Left lobe of liver (tissue), 2 donors: ENCODE results near the gene RBM39. TPM values are rescaled to one million over a fixed set of nuclear protein-coding genes. Genes with fewer than 3 reads are reported as not detected.
A peak's percentile ranks its signal among the peaks of the same experiment; 100 is the strongest.
"Not testable (repeated sequence)": the region's sequence is repeated elsewhere in the genome, so short reads cannot be mapped to it uniquely, and the experiment has no call there.

Experiments
- ATAC-seq: fragments of 200-7000 bp; cut with Tn5 transposase; one replicate; pipeline ENCODE4 v1.9.1; 2020; ENCODE audit warnings: mild to moderate bottlenecking, moderate library complexity
- DNase-seq: peaks from one replicate; pipeline ENCODE4 v3.0.0-alpha.2; 2020; ENCODE audit warnings: low spot score
- total RNA-seq: library from RNA; stranded (reverse); gene quantifications from one replicate; pipeline ENCODE4 v1.2.1, GENCODE V29; 2021
- donor health status: DM: no; HTN: no; CAD: no; lungs with moderate emphysema.
- donor health status: DM: no; HTN: yes; CAD: no.

The RBM39 gene
- total RNA-seq, 1 donor from 2014 or later, result 102 TPM

DNA sequence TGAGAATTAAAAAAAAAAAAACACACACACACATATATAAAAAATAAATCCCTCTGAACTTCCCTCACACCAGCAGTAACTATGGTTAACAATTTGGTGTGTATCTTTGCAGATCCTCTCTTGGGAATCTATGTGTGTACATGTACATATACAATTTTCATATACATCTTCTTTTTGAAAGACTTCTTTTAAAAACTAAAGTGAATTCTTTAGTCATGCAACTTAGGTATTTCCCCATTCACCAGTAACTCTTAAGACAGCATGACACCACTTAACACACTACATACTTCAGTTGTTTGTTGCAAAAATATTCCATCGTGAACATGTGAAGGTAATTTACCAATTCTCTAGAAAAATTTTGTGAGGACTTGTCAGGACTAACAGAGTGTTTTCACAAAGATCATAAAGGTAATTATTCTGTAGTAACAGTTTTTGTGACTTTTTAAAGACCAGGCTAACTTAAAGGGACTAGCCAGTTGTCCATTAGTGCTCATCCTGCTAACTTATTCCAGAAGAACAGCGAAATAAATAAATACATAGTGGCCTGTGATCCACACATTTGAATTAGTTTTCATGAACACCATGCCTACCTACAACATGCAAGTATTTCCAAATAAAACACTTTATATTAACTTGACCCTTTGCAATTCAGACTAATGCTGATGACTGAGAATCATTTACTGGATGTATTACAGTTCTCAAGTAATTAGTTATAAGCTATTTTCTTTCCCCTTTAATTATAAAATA, 12.1 kb downstream of the RBM39 start:
- no peak for DNase-seq
- ATAC-seq, result no peak

DNA sequence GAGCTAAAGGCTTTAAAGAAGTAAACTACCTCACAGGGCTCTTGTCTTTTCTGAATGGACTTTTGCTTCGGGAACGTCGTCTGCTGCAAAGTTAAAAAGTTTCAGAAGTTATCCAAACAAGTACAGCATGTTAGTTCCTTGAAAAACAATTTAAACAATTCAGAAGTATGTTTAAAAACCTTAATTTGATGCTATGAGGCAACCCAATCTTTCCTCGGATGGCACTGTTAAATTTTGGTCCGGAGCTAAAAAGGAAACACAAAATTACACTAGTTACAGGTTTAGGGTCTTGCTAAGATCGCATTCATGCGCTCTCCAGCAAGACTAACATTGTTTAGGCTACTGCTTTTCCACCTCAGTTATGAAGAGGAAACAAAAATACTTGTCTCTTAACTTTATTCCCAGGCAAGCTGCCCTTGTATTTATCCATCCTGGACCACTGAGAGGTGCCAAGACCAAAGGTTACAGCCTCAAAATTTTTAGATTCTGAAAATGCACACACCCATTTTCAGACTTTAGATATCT, 12.7 kb downstream of the RBM39 start:
- ATAC-seq, result peak; percentile 11
- DNase-seq, result no peak

DNA sequence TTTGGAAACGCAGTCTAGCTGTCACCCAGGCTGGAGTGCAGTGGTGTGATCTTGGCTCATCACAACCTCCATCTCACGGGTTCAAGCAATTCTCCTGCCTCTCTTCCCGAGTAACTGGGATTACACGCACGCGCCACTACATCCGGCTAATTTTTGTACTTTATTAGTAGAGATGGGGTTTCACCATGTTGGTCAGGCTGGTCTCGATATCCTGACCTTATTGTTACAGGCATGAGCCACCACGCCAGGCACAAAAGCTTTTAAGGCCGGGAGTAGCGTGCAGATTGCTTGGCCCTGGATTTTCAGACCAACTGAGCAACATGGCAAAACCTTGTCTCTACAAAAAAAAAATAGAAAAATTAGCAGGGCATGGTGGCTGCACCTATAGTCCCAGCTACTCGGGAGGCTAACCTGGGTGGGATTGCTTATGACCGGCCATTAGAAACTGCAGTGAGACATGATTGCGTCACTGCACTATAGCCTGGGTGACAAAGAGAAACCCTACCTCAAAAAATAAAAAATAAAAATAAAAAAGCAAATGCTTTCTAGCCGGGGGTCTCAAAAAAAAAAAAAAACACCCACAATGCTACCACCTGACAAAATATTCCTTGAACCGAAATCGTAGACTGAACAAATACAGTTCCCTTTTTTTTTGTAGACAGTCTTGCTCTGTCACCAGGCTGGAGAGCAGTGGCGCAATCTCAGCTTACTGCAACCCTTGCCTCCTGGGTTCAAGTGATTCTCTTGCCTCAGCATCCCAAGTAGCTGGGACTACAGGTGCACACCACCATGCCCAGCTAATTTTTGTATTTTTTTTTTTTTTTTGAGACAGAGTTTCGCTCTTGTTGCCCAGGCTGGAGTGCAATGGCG, 15.0 kb downstream of the RBM39 start:
- DNase-seq (no peak), ATAC-seq (no peak)

DNA sequence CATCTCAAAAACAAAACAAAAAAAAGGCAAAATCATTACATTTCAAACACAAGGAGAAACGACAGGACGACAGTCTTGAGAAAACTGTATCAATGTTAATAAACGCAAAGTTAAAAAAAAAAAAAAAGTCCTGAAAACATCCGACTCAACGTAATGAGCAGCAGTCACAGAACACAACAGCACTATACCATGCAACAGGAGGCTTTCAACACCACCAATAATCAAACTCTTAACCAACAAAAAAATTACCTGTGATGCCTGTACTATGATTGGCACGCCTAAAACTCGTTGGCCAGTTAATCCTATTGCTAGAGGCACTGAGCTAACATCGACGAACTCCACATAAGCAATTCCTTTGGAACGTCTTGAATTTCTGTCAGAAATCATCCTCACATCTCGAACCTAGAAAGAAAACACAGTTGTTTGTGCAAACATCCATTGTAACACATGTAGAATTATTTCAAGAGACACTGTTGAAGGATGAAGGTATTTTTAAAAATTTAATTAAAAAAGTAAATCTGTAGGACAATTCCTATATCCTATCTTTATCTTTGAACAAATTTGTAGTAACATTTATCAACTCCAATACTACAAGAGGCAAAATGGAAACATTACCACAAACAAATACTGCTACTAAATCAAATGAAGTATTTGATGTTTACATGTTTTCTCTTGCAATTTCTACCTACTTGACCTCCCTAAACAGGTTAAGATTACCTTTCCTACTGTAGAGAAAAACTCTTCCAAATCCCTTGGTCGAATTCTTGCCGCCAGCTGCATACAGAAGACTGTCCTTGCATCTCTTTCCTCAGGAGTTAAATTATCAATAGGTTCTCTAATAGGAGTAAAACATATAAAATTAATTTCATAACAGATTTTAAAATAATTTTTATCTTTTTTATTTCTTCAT, 17.5 kb downstream of the RBM39 start:
- ATAC-seq (no peak), DNase-seq (no peak)

DNA sequence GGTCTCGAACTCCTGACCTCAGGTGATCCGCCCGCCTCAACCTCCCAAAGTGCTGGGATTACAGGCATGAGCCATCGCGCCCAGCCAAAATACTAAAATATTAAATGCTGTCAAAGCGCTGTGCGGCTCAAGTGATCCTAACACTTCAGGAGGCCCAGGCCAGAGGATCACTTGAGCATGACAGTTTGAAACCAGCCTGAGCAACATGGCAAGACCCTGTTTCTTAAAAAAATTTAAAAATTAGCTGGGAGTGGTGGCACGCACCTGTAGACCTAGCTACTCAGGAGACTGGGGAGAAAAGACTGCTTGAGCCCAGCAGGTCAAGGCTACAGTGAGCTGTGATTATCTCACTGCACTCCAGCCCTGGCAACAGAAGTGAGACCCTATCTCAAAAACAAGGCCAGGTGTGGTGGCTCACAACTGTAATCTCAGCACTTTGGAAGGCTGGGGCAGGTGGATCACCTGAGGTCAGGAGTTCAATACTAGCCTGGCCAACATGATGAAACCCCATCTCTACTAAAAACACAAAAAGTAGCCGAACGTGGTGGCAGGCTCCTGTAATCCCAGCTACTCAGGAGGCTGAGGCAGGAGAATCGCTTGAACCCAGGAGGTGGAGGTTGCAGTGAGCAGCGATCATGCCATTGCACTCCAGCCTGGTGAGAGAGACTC, 18.3 kb downstream of the RBM39 start:
- DNase-seq, ATAC-seq: not testable (repeated sequence)

DNA sequence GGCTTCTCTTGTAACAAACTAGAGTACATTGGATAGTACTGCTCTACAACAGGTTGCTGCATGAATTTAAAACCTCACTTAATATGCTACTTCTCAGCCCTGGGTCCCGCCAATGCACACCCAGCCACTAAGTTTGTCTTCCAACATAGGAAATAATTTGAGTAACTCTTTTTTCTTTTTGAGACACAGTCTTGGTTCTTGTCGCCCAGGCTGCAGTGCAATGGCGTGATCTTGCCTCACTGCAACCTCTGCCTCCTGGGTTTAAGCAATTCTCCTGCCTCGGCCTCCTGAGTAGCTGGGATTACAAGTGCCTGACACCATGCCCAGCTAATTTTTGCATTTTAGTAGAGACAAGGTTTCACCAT, 18.8 kb downstream of the RBM39 start:
- DNase-seq, ATAC-seq: not testable (repeated sequence)

DNA sequence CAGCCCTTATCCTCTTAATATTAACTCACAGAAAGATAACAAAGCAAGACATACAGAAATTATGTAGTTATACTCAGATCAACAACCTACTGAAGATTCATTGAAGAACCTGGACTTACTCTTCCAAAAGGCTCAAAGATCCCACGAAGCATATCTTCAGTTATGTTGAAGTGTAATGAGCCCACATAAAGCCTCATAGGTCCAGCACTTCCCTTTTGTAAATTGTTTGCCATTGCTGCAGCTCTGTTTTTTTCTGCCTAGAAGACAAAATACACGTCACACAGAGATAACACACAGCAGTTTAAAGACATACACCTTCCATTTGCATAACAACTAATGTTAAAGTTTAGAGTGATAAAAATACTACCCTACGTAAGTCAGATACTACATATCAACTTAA, 20.4 kb downstream of the RBM39 start:
- no peak for ATAC-seq
- DNase-seq, result no peak

DNA sequence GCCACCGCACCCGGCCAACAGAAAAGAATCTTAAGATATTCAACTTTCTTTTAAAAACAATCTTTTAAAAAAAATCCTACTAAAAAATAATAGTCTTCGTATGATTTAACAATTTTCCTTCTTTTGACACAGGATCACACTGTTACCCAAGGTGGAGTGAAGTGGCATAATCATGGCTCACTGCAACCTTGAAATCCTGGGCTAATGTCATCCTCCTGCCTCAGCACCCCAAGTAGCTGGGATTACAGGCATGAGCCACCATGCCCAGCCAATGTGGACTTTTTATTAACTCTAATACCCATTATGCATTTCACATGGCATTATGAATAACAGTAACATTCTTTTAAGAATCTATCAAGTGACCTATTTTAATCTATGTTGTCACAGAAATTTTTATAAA, 20.8 kb downstream of the RBM39 start:
- ATAC-seq, result no peak
- no peak for DNase-seq

DNA sequence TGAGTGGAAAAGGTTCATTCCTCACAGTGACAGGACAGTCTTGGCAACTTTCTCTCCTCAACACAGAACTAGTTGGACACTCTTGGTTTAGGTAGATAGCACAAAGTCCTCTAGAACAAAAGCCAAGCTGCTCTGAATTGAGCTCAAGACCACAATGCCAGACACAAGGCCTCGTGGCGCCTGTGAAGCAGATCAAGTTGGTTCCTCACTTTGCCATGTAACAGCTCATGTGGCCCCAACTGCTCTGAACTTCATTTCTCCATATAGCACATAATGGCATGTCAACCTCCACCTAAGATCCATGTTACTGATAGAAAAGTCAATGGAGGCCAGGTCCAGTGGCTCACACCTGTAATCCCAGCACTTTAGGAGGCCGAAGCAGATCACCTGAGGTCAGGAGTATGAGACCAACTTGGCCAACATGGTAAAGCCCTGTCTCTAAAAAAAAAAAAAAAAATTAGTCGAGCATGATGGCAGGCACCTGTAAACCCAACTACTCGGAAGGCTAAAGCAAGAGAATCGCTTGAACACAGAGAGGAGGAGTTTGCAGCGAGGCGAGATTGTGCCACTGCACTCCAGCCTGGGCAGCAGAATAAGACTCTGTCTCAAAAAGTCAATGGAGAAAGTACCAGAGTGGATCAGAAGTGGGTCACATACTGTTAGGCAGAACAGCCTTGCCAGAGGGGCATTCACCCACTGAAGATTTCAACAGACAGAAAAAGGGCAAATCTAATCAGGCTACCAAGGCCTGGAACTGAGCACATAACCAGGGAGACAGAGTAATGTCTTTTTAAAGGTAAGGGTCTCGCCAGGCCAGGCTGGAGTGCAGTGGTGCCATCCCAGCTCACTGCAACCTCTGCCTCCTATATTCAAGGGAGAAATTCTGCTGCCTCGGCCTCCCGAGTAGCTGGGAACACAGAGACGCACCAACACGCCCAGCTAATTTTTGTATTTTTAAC, 21.6 kb downstream of the RBM39 start:
- no peak for ATAC-seq
- DNase-seq, result no peak

DNA sequence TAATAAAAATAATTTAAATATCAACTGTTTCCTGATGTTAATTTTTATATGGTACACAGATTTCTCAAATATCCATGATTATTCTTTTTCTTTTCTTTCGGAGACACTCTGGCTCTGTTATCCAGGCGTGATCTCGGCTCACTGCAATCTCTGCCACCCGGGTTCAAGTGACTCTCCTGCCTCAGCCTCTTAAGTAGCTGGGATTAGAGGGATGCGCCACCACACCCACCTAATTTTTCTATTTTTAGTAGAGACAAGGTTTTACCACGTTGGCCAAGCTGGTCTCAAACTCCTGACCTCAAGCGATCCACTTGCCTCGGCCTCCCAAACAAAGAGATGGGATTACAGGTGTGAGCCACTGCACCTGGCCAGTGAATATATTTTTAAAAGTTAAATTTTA, 22.3 kb downstream of the RBM39 start:
- no peak for ATAC-seq

DNA sequence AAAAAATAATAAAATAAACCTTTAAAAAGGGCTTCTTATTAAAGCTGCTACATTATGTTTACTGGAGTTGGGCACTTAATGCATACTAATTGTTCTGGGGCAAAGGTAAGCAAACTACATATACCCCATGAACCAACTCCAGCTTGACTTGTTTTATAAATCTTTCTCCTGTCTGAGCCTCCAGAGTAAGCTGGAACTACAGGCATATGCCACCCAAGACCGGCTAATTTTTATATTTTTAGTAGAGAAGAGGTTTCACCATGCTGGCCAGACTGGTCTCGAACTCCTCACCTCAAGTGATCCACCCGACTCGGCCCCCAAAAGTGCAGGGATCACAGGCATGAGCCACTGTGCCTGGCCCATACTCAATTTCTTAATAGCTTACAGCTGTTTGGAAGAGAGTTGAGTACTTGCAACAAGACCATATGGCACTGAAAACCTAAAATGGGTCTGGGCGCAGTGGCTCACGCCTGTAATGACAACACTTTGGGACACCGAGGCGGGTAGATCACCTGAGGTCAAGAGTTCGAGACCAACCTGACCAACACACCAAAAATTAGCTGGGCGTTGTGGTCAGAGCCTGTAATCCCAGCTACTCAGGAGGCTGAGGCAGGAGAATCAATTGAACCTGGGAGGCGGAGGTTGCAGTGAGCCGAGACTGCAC, 23.0 kb downstream of the RBM39 start:
- ATAC-seq, result no peak

More for the DNA sequence above, 22.3 kb downstream of the RBM39 start:
- no peak for DNase-seq

DNA sequence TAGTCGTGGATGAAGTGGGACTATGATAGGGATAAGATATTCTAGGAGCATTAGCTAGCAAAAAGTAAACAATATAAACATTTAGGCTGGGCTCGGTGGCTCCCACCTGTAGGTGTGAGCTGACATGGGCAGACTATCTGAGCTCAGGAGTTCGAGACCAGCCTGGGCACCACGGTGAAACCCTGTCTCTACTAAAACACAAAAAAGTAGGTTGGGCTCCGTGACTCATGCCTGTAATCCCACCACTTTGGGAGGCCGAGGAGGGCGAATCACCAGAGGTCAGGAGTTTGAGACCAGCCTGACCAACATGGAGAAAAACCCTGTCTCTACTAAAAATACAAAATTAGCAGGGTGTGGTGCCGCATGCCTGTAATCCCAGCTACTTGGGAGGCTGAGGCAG, 23.7 kb downstream of the RBM39 start:
- not testable (repeated sequence) for DNase-seq, ATAC-seq

More for the DNA sequence above, 23.0 kb downstream of the RBM39 start:
- no peak for DNase-seq

DNA sequence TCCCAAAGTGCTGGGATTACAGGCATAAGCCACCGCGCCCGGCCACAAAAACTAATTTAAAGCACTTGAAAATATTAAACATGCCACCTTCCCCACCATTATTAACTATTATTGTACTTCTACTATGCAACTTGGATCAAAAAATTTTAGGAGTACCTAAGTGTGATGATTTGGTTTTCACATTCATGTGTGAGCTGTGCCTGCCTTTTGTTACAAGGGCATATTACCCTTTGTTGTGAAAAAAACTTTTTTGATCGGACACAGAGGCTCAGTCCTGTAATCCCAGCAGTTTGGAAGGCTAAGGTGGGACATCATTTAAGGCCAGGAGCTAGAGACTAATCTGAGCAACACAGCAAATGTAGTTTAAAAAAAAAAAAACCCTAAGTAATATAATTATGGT, 25.7 kb downstream of the RBM39 start:
- ATAC-seq, result no peak

DNA sequence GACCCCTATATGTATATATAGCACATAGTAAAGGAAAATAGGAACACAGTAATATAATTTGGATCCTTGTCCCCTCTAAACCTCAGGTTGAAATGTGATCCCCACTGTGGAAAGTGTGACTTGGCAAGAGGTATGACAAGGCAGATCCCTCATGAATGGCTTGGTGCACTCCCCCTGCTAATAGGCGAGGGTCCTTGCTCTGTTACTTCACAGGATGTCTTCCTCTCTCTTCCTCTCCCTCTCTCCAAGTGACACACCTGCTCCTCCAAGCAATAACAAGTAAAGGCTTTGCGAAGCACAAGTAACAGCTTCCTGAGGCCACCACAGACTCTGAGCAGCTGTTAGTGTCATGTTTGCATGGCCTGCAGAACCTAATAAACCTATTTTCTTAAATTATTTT, 26.4 kb downstream of the RBM39 start:
- no peak for ATAC-seq

More for the DNA sequence above, 25.7 kb downstream of the RBM39 start:
- no peak for DNase-seq

DNA sequence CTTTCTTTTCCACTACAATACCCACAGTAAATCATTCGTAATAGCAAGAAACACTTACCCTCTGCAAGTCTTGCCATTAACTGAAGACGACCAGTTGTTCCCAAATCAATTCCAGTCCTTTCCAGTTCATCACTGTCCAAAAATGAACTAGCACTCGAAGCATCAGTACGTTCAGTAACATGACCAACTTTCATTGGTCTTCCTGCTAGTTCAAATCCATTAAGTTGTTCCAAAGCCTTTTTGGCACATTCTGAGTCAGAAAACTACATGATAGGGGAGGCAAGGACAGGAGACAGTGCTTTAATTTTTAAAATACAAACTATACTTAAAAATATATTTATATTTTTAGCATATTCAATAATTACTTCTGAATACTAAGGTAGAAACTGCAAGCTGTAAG, 27.9 kb downstream of the RBM39 start:
- DNase-seq, result no peak
- ATAC-seq, result no peak

More for the DNA sequence above, 26.4 kb downstream of the RBM39 start:
- no peak for DNase-seq

DNA sequence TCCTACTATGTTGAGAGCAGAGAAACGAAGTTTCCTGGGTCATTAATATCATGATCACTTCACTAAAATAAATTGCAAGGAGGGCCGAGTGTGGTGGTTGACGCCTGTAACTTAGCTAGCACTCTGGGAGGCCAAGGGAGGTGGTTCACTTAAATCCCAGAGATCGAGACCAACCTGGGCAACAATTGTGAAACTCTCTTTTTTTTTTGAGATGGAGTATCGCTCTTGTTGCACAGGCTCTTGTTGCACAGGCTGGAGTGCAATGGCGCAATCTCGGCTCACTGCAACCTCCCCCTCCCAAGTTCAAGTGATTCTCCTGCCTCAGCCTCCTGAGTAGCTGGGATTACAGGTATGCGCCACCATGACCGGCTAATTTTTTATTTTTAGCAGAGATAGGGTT, 28.9 kb downstream of the RBM39 start:
- peak; percentile 13 for ATAC-seq
- DNase-seq, result not testable (repeated sequence)

DNA sequence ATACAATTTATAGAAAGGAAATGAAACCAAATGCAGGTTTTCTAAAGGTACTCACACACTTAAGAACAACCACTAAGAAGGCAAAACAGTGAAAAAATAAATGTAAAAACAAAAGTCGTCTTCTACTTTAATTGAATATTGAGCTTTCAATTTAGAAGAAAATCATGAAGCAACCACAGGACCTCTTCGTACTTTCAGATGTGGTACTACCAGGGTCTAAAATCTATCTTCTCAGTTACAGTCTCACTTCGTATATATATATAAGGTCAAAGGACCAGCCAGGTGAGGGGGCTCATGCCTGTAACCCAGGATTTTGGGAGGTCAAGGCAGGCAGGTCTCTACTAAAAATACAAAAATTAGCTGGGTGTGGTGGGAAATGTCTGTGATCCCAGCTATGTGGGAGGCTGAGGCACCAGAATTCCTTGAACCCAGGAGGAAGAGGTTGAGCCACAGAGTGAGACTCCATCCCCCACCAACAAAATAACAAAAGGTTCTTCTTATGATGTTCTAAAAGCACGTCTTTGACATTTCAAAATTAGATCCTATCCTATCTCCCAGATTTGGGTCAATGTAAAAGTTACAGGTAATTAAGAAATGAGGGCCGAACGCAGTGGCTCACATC, 30.4 kb downstream of the RBM39 start:
- ATAC-seq (no peak), DNase-seq (no peak)
